Ovary (tissue), 9 donors: Measurements from ENCODE around the gene TLR8. TPM values are rescaled to one million over a fixed set of nuclear protein-coding genes. Genes with fewer than 3 reads are reported as not detected.

Experiments used
- polyA plus RNA-seq, 2 donors: library from polyadenylated mRNA; stranded (reverse); fragments of 200-250 nt in 1 of 2; fragments of 350-450 nt in 1 of 2; fragmentation: Illumina TruSeq in 1 of 2; extraction: RNeasy Lipid Tissue Mini Kit (QIAGEN cat#74804) in 1 of 2; gene quantifications; one replicate each; pipeline ENCODE4 v1.2.3, GENCODE V29; 2013 to 2014
- total RNA-seq, 7 donors: library from RNA; depleted of rRNA in 2 of 7; stranded (reverse); fragments of >200 nt in 2 of 7; fragmentation: NEBNext Ultra II Directional in 3 of 7; extraction: Animal tissue kit (Norgen Biotek cat#: 25700) in 3 of 7; gene quantifications; one replicate each; pipeline versions ENCODE4 v1.1.0 to v1.2.4, GENCODE V29; 2016 to 2023
- donor health status: DM: no; HTN: no; CAD: no; lungs with moderate emphysema.
- donor health status: DM: no; HTN: no; CAD: no.
- donor health status: Bipolar disorder and iron deficiency.
- donor health status: DM: yes; HTN: yes; CAD: no.
- donor health status: DM: no; HTN: no; CAD: no.
- donor health status: DM: yes; HTN: yes; CAD: no.

TLR8 gene
- total and polyA plus RNA-seq, 9 donors, result 0.18 to 2.5 (median 0.30) TPM

Other genes with a start within 250 kb of the TLR8 start
- 100 to 1,000 TPM in 5 of 7 donors, 10 to 100 TPM in 2; 81.4 to 501 (median 113) TPM for gene PRPS2, start 115.2 kb upstream of the TLR8 start, total RNA-seq
- gene PRPS2, start 115.2 kb upstream of the TLR8 start, polyA plus RNA-seq, result 100 to 1,000 TPM; 105 to 133 TPM
- 1 to 10 TPM in 2 of 7 donors, under 1 TPM in 5; 0.24 to 1.3 (median 0.57) TPM for gene TLR7, start 39.5 kb upstream of the TLR8 start, total RNA-seq
- gene TLR7, start 39.5 kb upstream of the TLR8 start, polyA plus RNA-seq, result 1 to 10 TPM in 1 of 2 donors, under 1 TPM in 1; 0.22 to 2.7 TPM
- 1,000 to 10,000 TPM; 1,993 to 2,559 (median 2,105) TPM for gene TMSB4X, start 68.5 kb downstream of the TLR8 start, total RNA-seq
- gene TMSB4X, start 68.5 kb downstream of the TLR8 start, polyA plus RNA-seq, result 1,000 to 10,000 TPM; 3,725 to 5,006 TPM
- gene FAM9C, start 138.0 kb downstream of the TLR8 start, total RNA-seq, result 1 to 10 TPM in 1 of 7 donors, under 1 TPM in 3, not detected in 3; 0.10 to 1.0 (median 0.74) TPM
- gene FAM9C, start 138.0 kb downstream of the TLR8 start, polyA plus RNA-seq, result 1 to 10 TPM in 1 of 2 donors, not detected in 1; 1.6 TPM